Stimulated activated CD8-positive, alpha-beta memory T cell treated with anti-CD3 and anti-CD28 coated beads, Interleukin-2, amount 100 ng/mL, for 48 hours (primary cell): ENCODE results near the gene AQP12A.

Experiments
- DNase-seq, 2 donors: peaks; one replicate each; pipeline ENCODE4 v3.0.0-alpha.2; 2020; ENCODE audit warnings: low read depth in 2 of 2

AQP12A gene

DNA sequence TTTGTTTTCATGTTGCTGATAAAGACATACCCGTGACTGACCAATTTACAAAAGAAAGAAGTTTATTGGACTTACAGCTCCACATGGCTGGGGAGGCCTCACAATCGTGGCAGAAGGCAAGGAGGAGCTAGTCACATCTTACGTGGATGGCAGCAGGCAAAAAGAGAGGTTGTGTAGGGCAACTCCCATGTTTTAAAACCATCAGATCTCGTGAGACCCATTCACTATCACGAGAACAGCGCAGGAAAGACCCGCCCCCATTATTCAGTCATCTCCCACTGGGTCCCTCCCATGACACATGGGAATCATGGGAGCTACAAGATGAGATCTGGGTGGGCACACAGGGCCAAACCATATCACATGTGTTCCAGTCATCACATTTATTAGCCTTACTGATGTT lies 16.8 kb downstream of the AQP12A start:
- no peak for DNase-seq

- DNase-seq = no peak
These were observed 19.6 kb downstream of the AQP12A start for GRCh38 chr2:240711296-240711695.

DNA sequence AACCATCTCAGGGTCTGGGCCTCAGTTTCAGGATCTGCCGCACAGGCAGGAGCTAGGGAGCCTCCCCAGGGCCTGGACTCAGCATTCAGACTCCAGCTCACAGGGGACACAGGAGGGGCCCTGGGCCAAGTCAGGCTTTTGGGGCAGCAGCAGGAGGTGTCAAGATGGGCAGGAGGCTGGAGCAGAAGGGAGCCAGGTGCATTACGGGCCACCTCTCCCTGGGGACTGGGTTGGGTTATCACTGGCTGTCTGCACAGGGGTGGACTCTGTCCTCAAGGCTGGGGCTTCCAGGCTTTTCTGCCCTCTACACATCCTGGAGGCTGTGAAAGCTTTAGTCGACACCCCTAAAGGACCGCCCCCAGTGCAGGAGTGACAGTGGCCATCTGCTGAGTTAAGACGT lies 20.0 kb downstream of the AQP12A start:
- DNase-seq = no peak

DNA sequence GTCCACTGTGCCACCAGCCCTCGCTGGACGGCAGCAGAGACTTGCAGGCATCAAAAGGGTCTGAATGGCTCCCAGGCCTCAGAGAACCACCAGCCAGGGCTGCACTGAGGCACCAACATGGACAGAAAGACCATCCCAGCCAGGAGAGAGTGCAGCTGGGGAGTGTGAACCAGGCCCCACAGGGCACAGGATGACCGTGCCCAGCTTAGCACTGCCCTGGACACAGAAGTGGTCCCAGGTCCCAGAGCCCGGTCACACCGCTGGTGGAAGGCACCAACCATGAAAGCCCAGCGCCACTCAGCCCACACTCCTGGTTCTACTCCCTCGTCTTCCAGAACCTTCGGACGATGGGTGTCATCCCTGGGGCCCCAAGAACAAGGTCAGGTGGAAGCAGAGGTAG lies 20.5 kb downstream of the AQP12A start:
- DNase-seq = no peak

DNA sequence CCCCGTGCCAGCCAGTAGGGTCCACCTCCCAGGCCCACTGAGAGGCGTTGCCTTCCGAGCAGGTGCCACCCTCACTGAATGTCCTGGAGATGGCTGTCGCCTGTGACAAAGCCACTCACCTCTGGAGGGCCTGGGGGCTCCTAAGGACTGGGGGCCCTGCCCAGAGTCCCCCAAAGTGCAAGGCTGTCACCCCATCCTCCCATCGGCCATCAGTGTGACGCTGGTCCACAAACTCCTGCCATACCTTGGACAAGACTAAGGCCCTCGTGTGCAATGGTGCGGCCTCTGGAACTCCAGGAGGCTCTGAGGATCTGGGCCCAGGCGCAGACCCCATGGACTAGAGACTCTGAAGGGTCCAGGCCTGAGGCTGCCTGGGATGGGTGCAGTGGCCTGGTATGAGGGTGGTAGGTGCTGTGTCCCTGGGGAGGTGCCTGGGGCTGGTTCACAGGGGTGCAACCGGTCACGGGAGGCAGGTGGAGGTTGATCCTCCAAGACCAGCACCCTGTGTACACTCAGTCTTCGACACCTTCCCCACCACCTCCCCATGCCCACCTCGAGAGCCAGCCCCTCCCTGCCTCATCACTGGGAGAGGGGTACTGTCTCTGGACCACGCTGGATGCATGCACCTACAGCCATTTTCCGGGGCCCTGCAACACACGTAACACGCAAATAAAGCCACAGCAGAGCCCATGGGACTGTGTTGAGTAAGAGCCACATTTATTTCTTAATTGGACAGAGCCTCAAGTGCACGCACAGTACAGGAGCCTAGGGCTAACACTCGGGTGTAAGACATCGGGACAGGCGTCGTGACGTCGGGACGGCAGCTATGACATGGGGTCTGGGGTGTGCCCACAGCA lies 21.6 kb downstream of the AQP12A start:
- DNase-seq = no peak

GRCh38 chr2:240713928-240714746 lies 22.5 kb downstream of the AQP12A start:
- DNase-seq = no peak

DNA sequence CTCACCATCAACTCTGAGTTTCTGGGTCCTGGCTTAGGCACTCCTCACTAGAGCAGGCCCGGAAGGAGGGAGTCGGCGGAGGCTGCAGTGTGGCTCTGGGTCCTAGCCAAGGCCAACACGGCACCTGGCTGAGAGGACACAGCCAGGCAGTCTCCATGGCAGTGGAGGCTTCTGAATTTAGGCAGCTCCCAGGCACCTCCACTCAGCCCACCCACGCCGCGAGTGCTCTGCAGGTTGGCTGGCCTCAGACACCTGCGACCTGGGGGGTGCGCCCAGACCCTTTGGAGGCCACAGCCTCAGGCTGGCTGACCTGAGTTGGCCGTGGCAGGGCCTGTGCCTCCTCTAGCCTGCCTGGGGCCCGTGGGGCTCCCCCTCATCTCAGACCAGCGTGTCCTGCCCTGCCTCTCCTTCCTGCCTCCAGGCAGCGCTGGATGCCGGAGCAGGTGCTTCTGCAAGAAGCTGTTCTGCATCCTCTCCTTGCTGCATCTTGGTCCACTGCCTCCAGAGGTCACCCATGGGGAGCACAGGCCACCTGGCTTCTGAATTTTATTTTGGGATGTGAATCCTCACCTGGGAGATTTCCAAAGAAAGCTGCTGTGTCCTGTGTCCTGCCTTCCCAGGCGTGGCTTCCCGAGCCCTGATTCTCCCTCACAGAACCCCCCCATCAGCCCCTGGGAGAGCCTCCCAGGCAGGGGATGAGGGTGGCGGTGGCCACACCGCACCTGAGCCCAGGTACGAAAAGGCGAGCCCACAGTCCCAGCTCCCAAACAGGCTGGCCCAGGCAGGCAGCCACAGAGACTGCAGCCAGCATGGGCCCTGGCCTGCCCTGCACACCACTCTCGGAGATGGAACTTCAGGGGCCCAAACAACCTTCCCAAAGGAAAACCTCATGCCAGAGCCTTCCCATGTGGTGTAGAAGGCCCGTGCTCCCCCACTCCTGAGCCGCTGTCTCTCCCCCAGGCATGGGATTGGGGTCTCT lies 23.4 kb downstream of the AQP12A start:
- no peak for DNase-seq

DNA sequence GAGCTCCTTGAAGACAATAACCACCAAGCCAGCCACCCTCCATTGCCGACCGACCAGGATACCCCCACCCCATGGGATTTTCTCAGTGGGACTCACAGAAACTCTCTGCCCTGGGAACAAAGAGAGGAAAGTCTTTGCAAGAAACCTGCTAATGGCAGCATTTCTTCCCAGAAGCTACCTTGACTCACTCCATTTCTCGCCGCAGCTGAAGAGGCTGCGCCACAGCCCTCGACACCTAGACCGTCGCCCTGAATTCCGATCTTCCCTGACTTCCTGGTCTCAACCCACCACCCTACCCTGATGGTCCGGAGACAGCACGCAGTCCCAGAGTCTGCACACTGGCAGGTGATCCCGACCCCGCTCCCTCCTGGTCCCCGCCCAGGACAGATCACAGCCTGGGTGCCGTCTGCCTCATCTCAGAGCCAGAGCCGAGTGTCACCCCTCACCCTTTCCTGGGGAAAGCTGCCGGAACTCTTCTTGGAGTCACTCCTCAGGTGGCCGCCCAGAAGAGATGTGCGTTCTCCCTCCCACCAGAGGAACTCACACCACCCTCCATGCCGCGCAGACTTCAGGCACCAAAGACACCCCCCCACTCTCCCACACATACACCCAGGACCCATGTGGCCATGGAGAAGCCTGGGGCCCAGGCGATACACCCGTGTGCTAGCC lies 24.6 kb downstream of the AQP12A start:
- DNase-seq = no peak

DNA sequence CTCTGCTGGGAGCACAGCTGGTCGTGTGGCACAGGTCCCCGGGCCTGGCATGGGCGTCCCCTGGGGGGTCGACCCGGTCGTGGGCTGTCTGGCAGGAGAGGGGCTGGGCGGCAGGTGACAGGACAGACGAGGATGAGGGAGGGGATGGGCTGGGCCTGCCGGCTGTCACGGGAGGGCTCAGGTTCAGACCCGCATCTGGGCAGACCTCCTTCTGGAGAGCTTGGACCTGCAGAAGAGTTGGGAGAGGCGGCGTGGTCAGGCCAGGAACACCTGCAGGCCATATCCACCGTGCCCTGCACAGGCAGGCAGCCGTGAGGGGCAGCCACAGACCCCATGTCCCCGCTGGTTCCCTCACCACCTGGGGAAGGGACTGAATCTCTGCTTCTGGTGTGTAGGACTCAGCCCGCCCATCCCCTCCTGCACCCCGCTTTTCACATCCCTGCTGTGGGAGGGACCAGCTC lies 25.5 kb downstream of the AQP12A start:
- no peak for DNase-seq

DNA sequence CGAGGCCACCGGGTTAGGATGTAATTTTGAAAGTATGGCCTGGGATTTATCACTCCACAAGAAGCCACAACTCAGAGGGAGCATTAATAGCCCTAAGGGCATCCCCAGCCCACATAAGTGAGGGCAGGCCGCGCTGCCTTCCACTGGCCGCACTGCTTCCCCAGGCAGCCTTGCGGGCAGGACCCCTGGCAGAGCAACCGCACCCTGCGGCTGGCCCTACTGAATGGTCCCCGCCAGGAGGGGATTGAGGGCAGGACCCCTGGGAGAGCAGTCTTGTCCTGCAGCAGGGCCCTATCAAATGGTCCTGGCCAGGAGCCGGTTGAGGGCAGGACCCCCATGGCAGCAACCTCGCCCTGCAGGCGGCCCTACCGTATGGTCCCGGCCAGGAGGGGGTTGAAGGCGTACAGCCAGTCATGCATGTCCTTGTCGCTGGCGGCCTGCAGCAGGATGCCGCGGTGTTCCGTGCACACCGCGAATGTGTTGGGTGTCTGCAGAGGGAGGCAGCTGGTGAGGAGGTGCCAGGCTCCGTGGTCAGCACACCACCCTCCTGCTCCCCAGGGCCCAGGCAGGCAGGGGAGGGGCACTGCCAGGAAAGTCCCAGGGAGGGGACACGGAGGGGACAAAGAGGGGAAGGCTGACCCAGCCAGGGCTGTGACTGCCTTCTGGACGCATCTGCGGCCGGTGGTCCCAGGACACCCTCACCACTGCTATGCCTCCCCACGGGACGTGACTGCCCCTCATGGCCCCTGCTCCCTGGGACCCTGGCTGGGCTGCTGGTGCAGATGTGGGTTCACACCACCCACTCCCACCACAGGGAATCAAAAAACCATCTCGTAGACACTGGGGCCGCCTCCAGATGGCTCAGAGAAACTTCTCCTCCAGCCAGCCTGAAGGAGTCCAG lies 26.3 kb downstream of the AQP12A start:
- DNase-seq = no peak

DNA sequence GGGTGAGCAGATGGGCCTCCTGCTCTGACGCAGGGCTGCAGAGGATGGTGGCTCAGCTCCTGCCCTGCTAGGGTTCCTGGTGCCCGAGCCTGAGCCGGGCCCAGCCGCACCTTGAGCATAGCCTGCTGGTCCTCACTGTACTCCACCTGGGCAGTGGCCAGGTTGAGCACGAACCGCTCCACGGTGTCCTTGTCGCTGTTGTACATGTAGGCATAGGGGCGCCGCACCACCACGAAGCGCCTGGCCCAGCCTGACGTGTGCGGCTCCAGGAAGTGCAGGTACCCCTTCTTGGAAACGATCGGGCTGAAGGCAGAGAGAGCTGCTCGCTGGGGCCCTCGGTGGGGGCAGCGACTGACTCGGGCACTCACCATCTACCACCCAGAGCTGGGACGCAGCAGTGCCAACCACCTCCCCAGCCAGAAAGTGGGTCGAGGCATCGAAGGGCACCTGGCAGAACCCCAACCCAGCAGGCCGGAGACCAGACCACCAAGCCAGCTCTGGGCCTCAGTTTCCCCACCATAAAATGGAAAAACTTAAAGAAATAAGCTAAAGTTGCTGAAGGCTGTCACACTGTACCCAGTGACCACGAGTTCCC lies 27.3 kb downstream of the AQP12A start:
- DNase-seq = no peak

DNA sequence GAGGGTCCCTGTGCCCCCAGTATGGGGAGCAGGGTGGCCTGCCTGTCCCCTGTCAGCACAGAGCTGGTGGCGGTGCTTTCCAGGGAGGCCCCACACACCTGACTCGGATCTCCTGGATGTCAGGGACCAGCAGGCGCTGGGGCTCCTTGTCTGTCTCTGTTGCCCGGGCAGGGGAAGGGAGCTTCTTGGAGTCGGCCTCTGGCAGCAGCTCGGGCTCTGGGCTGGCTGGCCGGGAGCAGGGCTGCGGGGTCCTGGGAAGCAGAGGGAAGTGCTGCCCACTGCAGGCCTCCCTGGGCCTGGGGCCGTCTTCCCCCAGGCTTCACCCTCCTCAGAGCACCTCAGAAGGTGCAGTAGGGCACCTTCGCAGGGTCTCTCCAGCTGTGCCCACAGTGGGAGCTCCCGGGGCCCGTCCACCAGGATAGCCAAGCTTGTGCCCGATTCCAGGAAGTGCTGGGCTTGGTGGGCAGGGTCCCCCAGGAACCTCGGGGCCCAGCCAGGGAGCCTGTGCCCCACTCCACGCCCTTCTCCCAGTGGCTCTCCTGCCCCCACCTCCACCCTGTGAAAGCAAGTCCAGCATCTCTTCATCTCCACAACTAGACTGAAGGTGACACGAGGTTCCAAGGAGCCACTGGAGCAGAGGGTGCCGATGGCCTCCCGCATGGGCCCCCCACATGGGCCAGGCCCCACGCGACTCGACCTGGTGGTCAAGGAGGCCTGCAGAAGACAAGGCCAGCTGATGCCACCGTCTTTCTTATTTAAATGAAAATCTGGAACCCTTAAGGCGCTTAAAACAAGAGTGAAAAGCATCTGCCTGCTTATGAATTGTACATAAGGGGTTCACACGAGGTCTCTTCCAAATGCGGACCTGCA lies 28.2 kb downstream of the AQP12A start:
- DNase-seq = no peak

- no peak for DNase-seq
These were observed 29.3 kb downstream of the AQP12A start for GRCh38 chr2:240720686-240721595.

GRCh38 chr2:240721596-240722180 lies 30.0 kb downstream of the AQP12A start:
- DNase-seq = no peak

- no peak for DNase-seq
These were observed 30.7 kb downstream of the AQP12A start for GRCh38 chr2:240722376-240722775.

GRCh38 chr2:240722796-240723735 lies 31.4 kb downstream of the AQP12A start:
- DNase-seq = no peak
